IMR-90 (cell line): ENCODE data around the gene TGM4. TPM values are rescaled to one million over a fixed set of nuclear protein-coding genes. Genes with fewer than 3 reads are reported as not detected.

Source experiments
- ATAC-seq: fragments of 200-7000 bp; cut with Tn5 transposase; 2 replicates; pipeline ENCODE4 v1.9.1; 2020; ENCODE audit warnings: low read depth, mild to moderate bottlenecking, moderate library complexity
- BruUV-seq: library from RNA; stranded (reverse); fragments of 400-500 nt; replicated peaks from 2 replicates; lab custom pipeline; 2021; lab: Mats Ljungman, UMichigan
- CTCF ChIA-PET: fragments of 300-600 bp; formaldehyde crosslinking; extraction: SDS; loops from one replicate; lab custom pipeline; 2021; ENCODE audit warnings: antibody characterized with exemption; lab: Yijun Ruan, JAX
- POLR2A ChIA-PET: fragments of 300-600 bp; sonication (Branson Sonifier 250); formaldehyde crosslinking; loops from one replicate; lab custom pipeline; 2022; ENCODE audit warnings: antibody characterized with exemption; ENCODE audit not compliant: unreplicated experiment; lab: Charles Lee
- DNase-seq: peaks from one replicate; pipeline ENCODE4 v3.0.0; 2013
- H2AFZ ChIP-seq: replicated peaks from 2 replicates; pipeline ENCODE3; 2013; ENCODE audit warnings: low read length, mild to moderate bottlenecking; ENCODE audit not compliant: poor library complexity
- H2AK5ac ChIP-seq: 2 replicates; pipeline ENCODE4 v1.6.1; 2013; ENCODE audit warnings: low read depth, low read length, inconsistent platforms
- H2AK9ac ChIP-seq: replicated peaks from 2 replicates; pipeline ENCODE3; 2013; ENCODE audit warnings: mild to moderate bottlenecking, low read depth, low read length, moderate library complexity; ENCODE audit not compliant: poor library complexity
- H2BK120ac ChIP-seq: 2 replicates; pipeline ENCODE4 v1.6.1; 2013; ENCODE audit warnings: low read depth, low read length, inconsistent platforms
- H2BK15ac ChIP-seq: 3 replicates; pipeline ENCODE4 v1.6.1; 2013; ENCODE audit warnings: low read depth, low read length, inconsistent platforms
- H2BK20ac ChIP-seq: 2 replicates; pipeline ENCODE4 v1.6.1; 2013; ENCODE audit warnings: low read depth, mild to moderate bottlenecking, inconsistent platforms, low read length, moderate library complexity
- H2BK5ac ChIP-seq: 2 replicates; pipeline ENCODE4 v1.6.1; 2013; ENCODE audit warnings: mild to moderate bottlenecking, low read depth, low read length, inconsistent platforms; ENCODE audit not compliant: poor library complexity, severe bottlenecking
- H3K14ac ChIP-seq: replicated peaks from 2 replicates; pipeline ENCODE4 v1.6.1; 2013; ENCODE audit warnings: low read depth, low read length, inconsistent platforms
- H3K18ac ChIP-seq: 2 replicates; pipeline ENCODE4 v1.6.1; 2013; ENCODE audit warnings: low read depth, low read length, control low read depth
- H3K23ac ChIP-seq: 2 replicates; pipeline ENCODE4 v1.6.1; 2013; ENCODE audit warnings: low read depth, low read length, inconsistent platforms
- H3K27ac ChIP-seq: 2 replicates; pipeline ENCODE4 v1.5.1; 2013; ENCODE audit warnings: mild to moderate bottlenecking, control low read depth, low read length; ENCODE audit not compliant: insufficient read depth
- H3K27me3 ChIP-seq: 2 replicates; pipeline ENCODE4 v1.6.1; 2013; ENCODE audit warnings: low read length; ENCODE audit not compliant: control insufficient read depth, insufficient read depth
- H3K36me3 ChIP-seq: 2 replicates; pipeline ENCODE4 v1.6.1; 2013; ENCODE audit warnings: low read length, mixed read lengths; ENCODE audit not compliant: control insufficient read depth, insufficient read depth
- H3K4ac ChIP-seq: 2 replicates; pipeline ENCODE4 v1.6.1; 2013; ENCODE audit warnings: low read depth, low read length, inconsistent platforms
- H3K4me1 ChIP-seq: 2 replicates; pipeline ENCODE4 v1.6.1; 2013; ENCODE audit warnings: low read length, mixed read lengths; ENCODE audit not compliant: control insufficient read depth, insufficient read depth
- H3K4me2 ChIP-seq: 2 replicates; pipeline ENCODE4 v1.6.1; 2013; ENCODE audit warnings: low read depth, mild to moderate bottlenecking, control low read depth, low read length, moderate library complexity
- H3K4me3 ChIP-seq: 2 replicates; pipeline ENCODE4 v1.5.1; 2013; ENCODE audit warnings: low read depth, mild to moderate bottlenecking, control low read depth, low read length, moderate library complexity; ENCODE audit not compliant: insufficient read depth
- H3K56ac ChIP-seq: 2 replicates; pipeline ENCODE4 v1.6.1; 2013; ENCODE audit warnings: low read length, inconsistent platforms; ENCODE audit not compliant: insufficient read depth; ENCODE audit errors: extremely low read depth
- H3K79me1 ChIP-seq, 2 experiments: 2 replicates each; pipeline ENCODE4 v1.6.1; 2013; ENCODE audit warnings: low read length in 2 of 2, inconsistent platforms in 1 of 2, low read depth in 1 of 2
- H3K9ac ChIP-seq: 2 replicates; pipeline ENCODE4 v1.6.1; 2013; ENCODE audit warnings: low read depth, low read length, control low read depth
- H3K9me1 ChIP-seq: 2 replicates; pipeline ENCODE4 v1.6.1; 2013; ENCODE audit warnings: low read length, inconsistent platforms; ENCODE audit not compliant: insufficient read depth
- H3K9me3 ChIP-seq: 2 replicates; pipeline ENCODE4 v1.6.1; 2013; ENCODE audit warnings: low read length; ENCODE audit not compliant: control insufficient read depth, insufficient read depth
- H4K20me1 ChIP-seq: 2 replicates; pipeline ENCODE4 v1.6.1; 2013; ENCODE audit warnings: low read length, inconsistent platforms; ENCODE audit not compliant: insufficient read depth
- H4K5ac ChIP-seq: 2 replicates; pipeline ENCODE4 v1.6.1; 2013; ENCODE audit warnings: mild to moderate bottlenecking, low read depth, low read length, control low read depth
- H4K8ac ChIP-seq, 2 experiments: 2 replicates each; pipeline ENCODE4 v1.6.1; 2013; ENCODE audit warnings: low read depth in 2 of 2, low read length in 2 of 2, control low read depth in 1 of 2, inconsistent platforms in 1 of 2
- H4K91ac ChIP-seq: 2 replicates; pipeline ENCODE4 v1.6.1; 2013; ENCODE audit warnings: low read depth, low read length, inconsistent platforms; ENCODE audit not compliant: insufficient read depth
- BHLHE40 ChIP-seq: fragments of 150-350 bp; IDR thresholded peaks from 2 replicates; pipeline ENCODE4 v1.6.1; 2016; ENCODE audit warnings: mild to moderate bottlenecking, low read depth, low read length
- CEBPB ChIP-seq: IDR thresholded peaks from 2 replicates; pipeline ENCODE4 v1.6.1; 2012; ENCODE audit warnings: low read depth, low read length, improper control_type of control experiment
- CHD1 ChIP-seq: IDR thresholded peaks from 2 replicates; pipeline ENCODE4 v1.6.1; 2012; ENCODE audit warnings: low read depth, low read length, improper control_type of control experiment
- FOS ChIP-seq: fragments of 150-350 bp; IDR thresholded peaks from 2 replicates; pipeline ENCODE4 v1.6.1; 2016; ENCODE audit warnings: low read depth, low read length
- MAFK ChIP-seq: IDR thresholded peaks from 2 replicates; pipeline ENCODE4 v1.6.1; 2012; ENCODE audit warnings: low read depth, low read length, improper control_type of control experiment
- MAZ ChIP-seq: IDR thresholded peaks from 2 replicates; pipeline ENCODE4 v1.6.1; 2012; ENCODE audit warnings: low read depth, mild to moderate bottlenecking, low read length, improper control_type of control experiment, moderate library complexity, borderline replicate concordance
- MXI1 ChIP-seq: IDR thresholded peaks from 2 replicates; pipeline ENCODE4 v1.6.1; 2012; ENCODE audit warnings: low read depth, mild to moderate bottlenecking, low read length, moderate library complexity, borderline replicate concordance
- NFE2L2 ChIP-seq: fragments of 150-350 bp; IDR thresholded peaks from 2 replicates; pipeline ENCODE4 v1.6.1; 2016; ENCODE audit warnings: low read depth, mild to moderate bottlenecking, low read length
- POLR2A ChIP-seq: IDR thresholded peaks from 2 replicates; pipeline ENCODE4 v1.6.1; 2012; ENCODE audit warnings: mild to moderate bottlenecking, low read depth, low read length
- RAD21 ChIP-seq: IDR thresholded peaks from 2 replicates; pipeline ENCODE4 v1.6.1; 2012; ENCODE audit warnings: low read length, improper control_type of control experiment
- RCOR1 ChIP-seq: IDR thresholded peaks from 2 replicates; pipeline ENCODE4 v1.6.1; 2012; ENCODE audit warnings: mild to moderate bottlenecking, low read length, improper control_type of control experiment; ENCODE audit not compliant: insufficient replicate concordance
- RFX5 ChIP-seq: IDR thresholded peaks from 2 replicates; pipeline ENCODE4 v1.8.0; 2012; ENCODE audit warnings: low read depth, mild to moderate bottlenecking, low read length, moderate library complexity
- SMC3 ChIP-seq: fragments of 150-350 bp; IDR thresholded peaks from 2 replicates; pipeline ENCODE4 v1.6.1; 2016; ENCODE audit warnings: low read depth, mild to moderate bottlenecking, antibody characterized with exemption, low read length, moderate library complexity
- WGBS, 2 experiments: methylation state at CpG; one replicate each; pipeline versions ENCODE4 v1.1.5 to v1.1.7; 2013; ENCODE audit warnings: missing lambda C conversion rate in 2 of 2; ENCODE audit not compliant: insufficient read length in 1 of 2; ENCODE audit errors: extremely low coverage in 2 of 2; 5-methylcytosine and 5-hydroxymethylcytosine counted together
- dilution Hi-C: fragments of 300-500 bp; cut with HindIII; formaldehyde crosslinking; loops from one replicate; pipeline ENCODE4 v1.14.3; 2018; ENCODE audit warnings: low sequenced_read_pairs; ENCODE audit not compliant: unreplicated experiment
- in situ Hi-C: fragments of 300-500 bp; cut with MboI; formaldehyde crosslinking; loops from 3 replicates; pipeline ENCODE4 v1.14.3; 2019; ENCODE audit warnings: low sequenced_read_pairs, inconsistent platforms, mixed read lengths
- intact Hi-C: fragments of 100-400 bp; cut with micrococcal nuclease; formaldehyde crosslinking; loops from 2 replicates; pipeline ENCODE4 v1.10.0; 2022
- polyA plus RNA-seq, 3 experiments: library from polyadenylated mRNA; depleted of rRNA; stranded (reverse); fragments of >200 nt; gene quantifications; 2 replicates each; pipeline ENCODE4 v1.2.3, GENCODE V29; 2012; ENCODE audit warnings: low replicate concordance in 1 of 3
- total RNA-seq: library from RNA; depleted of rRNA; stranded (reverse); fragments of >200 nt; gene quantifications from 2 replicates; pipeline ENCODE4 v1.2.3, GENCODE V29; 2012
- TF ChIP-seq, protein P1 (sequence below): fragments of 150-350 bp; IDR thresholded peaks from 2 replicates; pipeline ENCODE4 v1.6.1; 2017; ENCODE audit warnings: mild to moderate bottlenecking, antibody characterized with exemption, low read length, low read depth
- TF ChIP-seq, protein P2 (sequence below): conservative IDR thresholded peaks from 2 replicates; pipeline ENCODE4 v1.5.1; 2012; ENCODE audit warnings: mild to moderate bottlenecking, low read depth, low read length, improper control_type of control experiment
- TF ChIP-seq, protein P3 (sequence below): fragments of 150-350 bp; IDR thresholded peaks from 2 replicates; pipeline ENCODE4 v1.6.1; 2016; ENCODE audit warnings: low read depth, mild to moderate bottlenecking, low read length, moderate library complexity, borderline replicate concordance

TGM4 gene
- total and polyA plus RNA-seq, 2 of the 4 experiments (the other 2 are of a cell fraction), result under 0.01 to 0.10 TPM

DNA sequence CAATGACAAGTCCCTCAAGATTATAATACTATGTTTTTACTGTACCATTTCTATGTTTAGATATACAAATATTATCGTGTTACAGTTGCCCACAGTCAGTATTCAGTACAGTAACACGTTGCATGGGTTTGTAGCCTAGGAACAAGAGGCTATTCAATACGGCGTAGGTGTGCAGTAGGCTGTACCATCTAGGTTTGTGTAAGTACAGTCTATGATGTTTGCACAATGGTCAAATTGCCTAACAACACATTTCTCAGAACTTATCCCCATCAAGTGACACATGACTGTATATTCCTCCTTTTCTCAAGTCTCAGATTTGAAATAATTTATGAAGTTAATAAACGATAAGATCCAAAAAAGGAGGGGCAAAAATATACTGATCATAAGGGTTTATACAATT lies 79.9 kb downstream of the TGM4 start:
- Histone ChIP-seq H4K20me1 (peaks cover 29% of the 10 kb centered on the region), H3K23ac (no peak overlapping the region)

More for the DNA sequence above, 79.9 kb downstream of the TGM4 start:
- peaks cover 8% of the 10 kb centered on the region; the same call in 1 of the 2 replicates for H3K4me1 ChIP-seq
- CTCF ChIA-PET, result interaction anchor here (1.2 kb wide), 1 partner anchor 30 kb away, joined by 3 read pairs; no protein-coding TSS in a partner anchor
- no peak overlapping the region for H3K27ac ChIP-seq
- H2AFZ ChIP-seq, result no peak overlapping the region
- dilution Hi-C loops, result no loop called here
- no peak overlapping the region for H2BK5ac ChIP-seq
- intact Hi-C loops, result no loop called here
- H3K18ac ChIP-seq, result no peak overlapping the region
- no peak overlapping the region for H4K91ac ChIP-seq
- peaks cover 43% of the 10 kb centered on the region for H3K9me1 ChIP-seq
- H2AK9ac ChIP-seq, result no peak overlapping the region
- no peak overlapping the region for H3K4ac ChIP-seq
- no peaks in the 10 kb centered on the region for H3K27me3 ChIP-seq
- no peak overlapping the region for H3K56ac ChIP-seq
- H3K4me2 ChIP-seq, result no peak overlapping the region
- TF ChIP-seq RCOR1 (no peak), MXI1 (no peak), CHD1 (no peak), POLR2A (no peak), SMC3 (no peak), MAFK (no peak), NFE2L2 (no peak), MAZ (no peak), RAD21 (no peak), BHLHE40 (no peak), FOS (no peak), RFX5 (no peak), CEBPB (no peak)
- TF ChIP-seq, protein P1, sequence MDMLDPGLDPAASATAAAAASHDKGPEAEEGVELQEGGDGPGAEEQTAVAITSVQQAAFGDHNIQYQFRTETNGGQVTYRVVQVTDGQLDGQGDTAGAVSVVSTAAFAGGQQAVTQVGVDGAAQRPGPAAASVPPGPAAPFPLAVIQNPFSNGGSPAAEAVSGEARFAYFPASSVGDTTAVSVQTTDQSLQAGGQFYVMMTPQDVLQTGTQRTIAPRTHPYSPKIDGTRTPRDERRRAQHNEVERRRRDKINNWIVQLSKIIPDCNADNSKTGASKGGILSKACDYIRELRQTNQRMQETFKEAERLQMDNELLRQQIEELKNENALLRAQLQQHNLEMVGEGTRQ, result no peak
- TF ChIP-seq, protein P2, sequence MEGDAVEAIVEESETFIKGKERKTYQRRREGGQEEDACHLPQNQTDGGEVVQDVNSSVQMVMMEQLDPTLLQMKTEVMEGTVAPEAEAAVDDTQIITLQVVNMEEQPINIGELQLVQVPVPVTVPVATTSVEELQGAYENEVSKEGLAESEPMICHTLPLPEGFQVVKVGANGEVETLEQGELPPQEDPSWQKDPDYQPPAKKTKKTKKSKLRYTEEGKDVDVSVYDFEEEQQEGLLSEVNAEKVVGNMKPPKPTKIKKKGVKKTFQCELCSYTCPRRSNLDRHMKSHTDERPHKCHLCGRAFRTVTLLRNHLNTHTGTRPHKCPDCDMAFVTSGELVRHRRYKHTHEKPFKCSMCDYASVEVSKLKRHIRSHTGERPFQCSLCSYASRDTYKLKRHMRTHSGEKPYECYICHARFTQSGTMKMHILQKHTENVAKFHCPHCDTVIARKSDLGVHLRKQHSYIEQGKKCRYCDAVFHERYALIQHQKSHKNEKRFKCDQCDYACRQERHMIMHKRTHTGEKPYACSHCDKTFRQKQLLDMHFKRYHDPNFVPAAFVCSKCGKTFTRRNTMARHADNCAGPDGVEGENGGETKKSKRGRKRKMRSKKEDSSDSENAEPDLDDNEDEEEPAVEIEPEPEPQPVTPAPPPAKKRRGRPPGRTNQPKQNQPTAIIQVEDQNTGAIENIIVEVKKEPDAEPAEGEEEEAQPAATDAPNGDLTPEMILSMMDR, result no peak
- TF ChIP-seq, protein P3, sequence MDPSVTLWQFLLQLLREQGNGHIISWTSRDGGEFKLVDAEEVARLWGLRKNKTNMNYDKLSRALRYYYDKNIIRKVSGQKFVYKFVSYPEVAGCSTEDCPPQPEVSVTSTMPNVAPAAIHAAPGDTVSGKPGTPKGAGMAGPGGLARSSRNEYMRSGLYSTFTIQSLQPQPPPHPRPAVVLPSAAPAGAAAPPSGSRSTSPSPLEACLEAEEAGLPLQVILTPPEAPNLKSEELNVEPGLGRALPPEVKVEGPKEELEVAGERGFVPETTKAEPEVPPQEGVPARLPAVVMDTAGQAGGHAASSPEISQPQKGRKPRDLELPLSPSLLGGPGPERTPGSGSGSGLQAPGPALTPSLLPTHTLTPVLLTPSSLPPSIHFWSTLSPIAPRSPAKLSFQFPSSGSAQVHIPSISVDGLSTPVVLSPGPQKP, result no peak
- POLR2A ChIA-PET, result no interaction called here
- H3K14ac ChIP-seq, result no peak overlapping the region
- H3K4me3 ChIP-seq, result no peak overlapping the region
- H2BK120ac ChIP-seq, result no peak overlapping the region
- in situ Hi-C loops, result no loop called here
- no peak overlapping the region for H4K5ac ChIP-seq
- WGBS, 2 experiments, result no CpG with 5 or more reads among the region's 5 CpGs
- H2BK20ac ChIP-seq, result no peak overlapping the region
- peaks cover 33 to 81% of the 10 kb centered on the region in 2 experiments for H3K79me1 ChIP-seq
- H3K9ac ChIP-seq, result no peak overlapping the region
- peaks cover 23% of the 10 kb centered on the region for H3K36me3 ChIP-seq
- no peak for DNase-seq
- H4K8ac ChIP-seq, result no peak overlapping the region
- no peaks in the 10 kb centered on the region for H3K9me3 ChIP-seq
- BruUV-seq, result no TSS peak
- no peak overlapping the region for H2AK5ac ChIP-seq
- ATAC-seq, result no peak
- no peak overlapping the region for H2BK15ac ChIP-seq
